ENCODE data around the gene ZNF668.

The ZNF668 gene

GRCh38 chr16:31071861-31072260, 2.2 kb downstream of the ZNF668 start:
- Histone ChIP-seq H3K4me3 (ENCODE audit: low read length) (peak overlapping the region; percentile 75), H3K36me3 (ENCODE audit: insufficient read depth, low read length) (peaks cover 11% of the 10 kb centered on the region), H3K4me1 (ENCODE audit: insufficient read depth, low read length) (peaks cover 15% of the 10 kb centered on the region), H2AFZ (ENCODE audit: low read depth, low read length) (no peak overlapping the region), H3K9me3 (ENCODE audit: low read length) (no peaks in the 10 kb centered on the region), H3K27me3 (ENCODE audit: insufficient read depth, low read length) (no peaks in the 10 kb centered on the region)

GRCh38 chr16:31067342-31067741, 6.7 kb downstream of the ZNF668 start:
- no peaks in the 10 kb centered on the region for H3K27me3 ChIP-seq (ENCODE audit: insufficient read depth, low read length)
- H3K4me1 ChIP-seq (ENCODE audit: insufficient read depth, low read length) = peaks cover 9% of the 10 kb centered on the region
- H3K9me3 ChIP-seq (ENCODE audit: low read length) = no peaks in the 10 kb centered on the region
- no peak overlapping the region for H3K4me3 ChIP-seq (ENCODE audit: low read length)
- peaks cover 14% of the 10 kb centered on the region for H3K36me3 ChIP-seq (ENCODE audit: insufficient read depth, low read length)
- H2AFZ ChIP-seq (ENCODE audit: low read depth, low read length) = no peak overlapping the region

GRCh38 chr16:31064882-31065461, 9.1 kb downstream of the ZNF668 start:
- H3K27me3 ChIP-seq (ENCODE audit: insufficient read depth, low read length) = no peaks in the 10 kb centered on the region
- H3K36me3 ChIP-seq (ENCODE audit: insufficient read depth, low read length) = peaks cover 35% of the 10 kb centered on the region
- no peak overlapping the region for H2AFZ ChIP-seq (ENCODE audit: low read depth, low read length)
- H3K4me1 ChIP-seq (ENCODE audit: insufficient read depth, low read length) = no peaks in the 10 kb centered on the region
- no peaks in the 10 kb centered on the region for H3K9me3 ChIP-seq (ENCODE audit: low read length)
- no peak overlapping the region for H3K4me3 ChIP-seq (ENCODE audit: low read length)

- Histone ChIP-seq H3K27me3 (ENCODE audit: insufficient read depth, low read length) (no peaks in the 10 kb centered on the region), H3K9me3 (ENCODE audit: low read length) (no peaks in the 10 kb centered on the region), H3K4me3 (ENCODE audit: low read length) (no peak overlapping the region), H3K36me3 (ENCODE audit: insufficient read depth, low read length) (peaks cover 38% of the 10 kb centered on the region), H2AFZ (ENCODE audit: low read depth, low read length) (no peak overlapping the region), H3K4me1 (ENCODE audit: insufficient read depth, low read length) (no peaks in the 10 kb centered on the region)
These were observed 10.0 kb downstream of the ZNF668 start for GRCh38 chr16:31063843-31064611.

GRCh38 chr16:31063495-31063842, 10.6 kb downstream of the ZNF668 start:
- Histone ChIP-seq H3K4me1 (ENCODE audit: insufficient read depth, low read length) (no peaks in the 10 kb centered on the region), H3K9me3 (ENCODE audit: low read length) (no peaks in the 10 kb centered on the region), H3K4me3 (ENCODE audit: low read length) (no peak overlapping the region), H3K27me3 (ENCODE audit: insufficient read depth, low read length) (no peaks in the 10 kb centered on the region), H2AFZ (ENCODE audit: low read depth, low read length) (no peak overlapping the region), H3K36me3 (ENCODE audit: insufficient read depth, low read length) (peaks cover 38% of the 10 kb centered on the region)

- Histone ChIP-seq H3K36me3 (ENCODE audit: insufficient read depth, low read length) (peaks cover 38% of the 10 kb centered on the region), H3K9me3 (ENCODE audit: low read length) (no peaks in the 10 kb centered on the region), H3K27me3 (ENCODE audit: insufficient read depth, low read length) (no peaks in the 10 kb centered on the region), H3K4me1 (ENCODE audit: insufficient read depth, low read length) (no peaks in the 10 kb centered on the region), H3K4me3 (ENCODE audit: low read length) (no peak overlapping the region), H2AFZ (ENCODE audit: low read depth, low read length) (no peak overlapping the region)
These were observed 12.1 kb downstream of the ZNF668 start for GRCh38 chr16:31061813-31062440.

- no peak overlapping the region for H3K4me3 ChIP-seq (ENCODE audit: low read length)
- no peak overlapping the region for H2AFZ ChIP-seq (ENCODE audit: low read depth, low read length)
- no peaks in the 10 kb centered on the region for H3K27me3 ChIP-seq (ENCODE audit: insufficient read depth, low read length)
- no peaks in the 10 kb centered on the region for H3K9me3 ChIP-seq (ENCODE audit: low read length)
- H3K36me3 ChIP-seq (ENCODE audit: insufficient read depth, low read length) = peaks cover 38% of the 10 kb centered on the region
- H3K4me1 ChIP-seq (ENCODE audit: insufficient read depth, low read length) = no peaks in the 10 kb centered on the region
These were observed 12.8 kb downstream of the ZNF668 start for GRCh38 chr16:31061126-31061812.

GRCh38 chr16:31055613-31056012, 18.4 kb downstream of the ZNF668 start:
- no peak overlapping the region for H2AFZ ChIP-seq (ENCODE audit: low read depth, low read length)
- H3K9me3 ChIP-seq (ENCODE audit: low read length) = no peaks in the 10 kb centered on the region
- no peaks in the 10 kb centered on the region for H3K4me1 ChIP-seq (ENCODE audit: insufficient read depth, low read length)

GRCh38 chr16:31052114-31052513, 21.9 kb downstream of the ZNF668 start:
- Histone ChIP-seq H3K4me1 (ENCODE audit: insufficient read depth, low read length) (no peaks in the 10 kb centered on the region), H3K27me3 (ENCODE audit: insufficient read depth, low read length) (no peaks in the 10 kb centered on the region), H3K36me3 (ENCODE audit: insufficient read depth, low read length) (no peaks in the 10 kb centered on the region), H3K4me3 (ENCODE audit: low read length) (no peak overlapping the region), H2AFZ (ENCODE audit: low read depth, low read length) (no peak overlapping the region), H3K9me3 (ENCODE audit: low read length) (no peaks in the 10 kb centered on the region)

More at GRCh38 chr16:31055613-31056012, 18.4 kb downstream of the ZNF668 start:
- Histone ChIP-seq H3K36me3 (ENCODE audit: insufficient read depth, low read length) (peaks cover 8% of the 10 kb centered on the region), H3K4me3 (ENCODE audit: low read length) (no peak overlapping the region), H3K27me3 (ENCODE audit: insufficient read depth, low read length) (no peaks in the 10 kb centered on the region)

- Histone ChIP-seq H3K9me3 (ENCODE audit: low read length) (no peaks in the 10 kb centered on the region), H3K4me3 (ENCODE audit: low read length) (no peak overlapping the region), H3K27me3 (ENCODE audit: insufficient read depth, low read length) (no peaks in the 10 kb centered on the region), H2AFZ (ENCODE audit: low read depth, low read length) (no peak overlapping the region), H3K4me1 (ENCODE audit: insufficient read depth, low read length) (no peaks in the 10 kb centered on the region), H3K36me3 (ENCODE audit: insufficient read depth, low read length) (no peaks in the 10 kb centered on the region)
These were observed 23.6 kb downstream of the ZNF668 start for GRCh38 chr16:31050280-31051030.

GRCh38 chr16:31043898-31044481, 30.1 kb downstream of the ZNF668 start:
- no peak overlapping the region for H3K4me3 ChIP-seq (ENCODE audit: low read length)
- H3K9me3 ChIP-seq (ENCODE audit: low read length) = no peaks in the 10 kb centered on the region
- H2AFZ ChIP-seq (ENCODE audit: low read depth, low read length) = no peak overlapping the region
- no peaks in the 10 kb centered on the region for H3K4me1 ChIP-seq (ENCODE audit: insufficient read depth, low read length)
- H3K27me3 ChIP-seq (ENCODE audit: insufficient read depth, low read length) = no peaks in the 10 kb centered on the region
- peaks cover 6% of the 10 kb centered on the region for H3K36me3 ChIP-seq (ENCODE audit: insufficient read depth, low read length)

GRCh38 chr16:31043352-31043751, 30.7 kb downstream of the ZNF668 start:
- Histone ChIP-seq H2AFZ (ENCODE audit: low read depth, low read length) (no peak overlapping the region), H3K36me3 (ENCODE audit: insufficient read depth, low read length) (peaks cover 9% of the 10 kb centered on the region), H3K4me1 (ENCODE audit: insufficient read depth, low read length) (no peaks in the 10 kb centered on the region), H3K27me3 (ENCODE audit: insufficient read depth, low read length) (no peaks in the 10 kb centered on the region), H3K9me3 (ENCODE audit: low read length) (no peaks in the 10 kb centered on the region), H3K4me3 (ENCODE audit: low read length) (no peak overlapping the region)

All from neuron (in vitro differentiated cells).